ENCODE measurements around the gene CCL28.

GRCh38 chr5:43369651-43370050, 42.5 kb downstream of the CCL28 start:
- no peak for TF ChIP-seq CTCF (IDR thresholded peaks at IDR 0.05 in 2 of 3, conservative IDR thresholded peaks at IDR 0.05 in 1 of 3; ENCODE audit: control insufficient read depth in 2 of 3, extremely low read depth in 1 of 3, insufficient read depth in 1 of 3, low read depth in 3 of 3, low read length in 3 of 3)
- TF ChIP-seq POLR2AphosphoS2 (IDR thresholded peaks at IDR 0.05; ENCODE audit: low read depth, low read length): no peak
- no peak for TF ChIP-seq SMAD5 (IDR thresholded peaks at IDR 0.05; ENCODE audit: low read depth)
- no peak for TF ChIP-seq SPI1 (IDR thresholded peaks at IDR 0.05; ENCODE audit: borderline replicate concordance, insufficient read depth, low read depth, low read length)
- TF ChIP-seq TCF7 (IDR thresholded peaks at IDR 0.05; ENCODE audit: borderline replicate concordance): no peak
- no peak for TF ChIP-seq ASH2L (IDR thresholded peaks at IDR 0.05; ENCODE audit: borderline replicate concordance, low read depth)
